ENCODE measurements around the gene KCNQ2.
A peak's percentile ranks its signal among the peaks of the same experiment; 100 is the strongest.

Gene KCNQ2

DNA sequence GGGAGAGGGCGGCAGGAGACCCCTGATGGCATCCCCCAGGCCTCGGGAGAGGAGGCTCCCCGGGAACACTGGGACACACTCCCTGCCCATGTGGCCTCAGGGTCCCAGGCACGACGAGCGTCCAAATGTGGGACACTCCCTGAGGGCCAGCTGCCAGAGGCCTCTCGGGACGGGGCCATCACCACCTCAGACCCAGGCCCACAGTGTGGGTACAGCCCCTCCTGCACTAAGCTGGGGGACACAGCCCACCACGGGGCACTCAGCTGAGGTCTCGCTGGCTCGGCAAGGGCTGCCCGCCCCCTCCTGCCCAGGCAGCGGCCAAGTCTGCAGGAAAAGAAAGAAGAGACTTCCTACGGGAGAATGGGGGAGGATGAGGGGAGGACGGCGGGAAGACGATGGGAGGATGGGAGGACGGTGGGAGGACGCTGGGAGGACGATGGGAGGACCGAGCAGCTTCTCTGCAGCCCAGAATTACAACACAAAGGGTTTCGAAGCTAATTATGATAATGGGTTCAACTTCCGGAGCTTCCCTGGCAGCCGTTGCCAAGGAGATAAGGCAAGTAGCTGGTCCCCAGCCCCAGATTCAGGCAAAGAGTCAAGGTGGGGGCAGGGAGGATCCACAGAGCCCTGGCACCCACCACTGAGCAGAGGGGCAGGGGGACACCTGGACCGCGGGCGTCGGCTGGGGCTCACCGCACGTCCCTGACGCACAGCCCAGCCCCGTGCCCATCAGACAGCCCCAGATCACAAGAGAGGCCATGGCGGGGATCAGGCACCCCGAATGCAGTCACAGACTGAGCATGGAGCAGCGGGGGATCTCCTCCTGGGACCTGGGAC lies 17.5 kb downstream of the KCNQ2 start:
- TF ChIP-seq RAD21 (IDR thresholded peaks at IDR 0.05; ENCODE audit: low read depth) = no peak
- TF ChIP-seq FOXM1 (IDR thresholded peaks at IDR 0.05; ENCODE audit: borderline replicate concordance, low read depth) = no peak
- TF ChIP-seq NFIC (IDR thresholded peaks at IDR 0.05) = no peak
- TF ChIP-seq EGR1 (IDR thresholded peaks at IDR 0.05) = no peak
- TF ChIP-seq TEAD4 (IDR thresholded peaks at IDR 0.05) = no peak
- no peak for TF ChIP-seq YY1 (IDR thresholded peaks at IDR 0.05; ENCODE audit: low read depth)
- TF ChIP-seq EP300 (IDR thresholded peaks at IDR 0.05; ENCODE audit: borderline replicate concordance) = no peak
- no peak for TF ChIP-seq CREB1 (IDR thresholded peaks at IDR 0.05; ENCODE audit: low read depth)

DNA sequence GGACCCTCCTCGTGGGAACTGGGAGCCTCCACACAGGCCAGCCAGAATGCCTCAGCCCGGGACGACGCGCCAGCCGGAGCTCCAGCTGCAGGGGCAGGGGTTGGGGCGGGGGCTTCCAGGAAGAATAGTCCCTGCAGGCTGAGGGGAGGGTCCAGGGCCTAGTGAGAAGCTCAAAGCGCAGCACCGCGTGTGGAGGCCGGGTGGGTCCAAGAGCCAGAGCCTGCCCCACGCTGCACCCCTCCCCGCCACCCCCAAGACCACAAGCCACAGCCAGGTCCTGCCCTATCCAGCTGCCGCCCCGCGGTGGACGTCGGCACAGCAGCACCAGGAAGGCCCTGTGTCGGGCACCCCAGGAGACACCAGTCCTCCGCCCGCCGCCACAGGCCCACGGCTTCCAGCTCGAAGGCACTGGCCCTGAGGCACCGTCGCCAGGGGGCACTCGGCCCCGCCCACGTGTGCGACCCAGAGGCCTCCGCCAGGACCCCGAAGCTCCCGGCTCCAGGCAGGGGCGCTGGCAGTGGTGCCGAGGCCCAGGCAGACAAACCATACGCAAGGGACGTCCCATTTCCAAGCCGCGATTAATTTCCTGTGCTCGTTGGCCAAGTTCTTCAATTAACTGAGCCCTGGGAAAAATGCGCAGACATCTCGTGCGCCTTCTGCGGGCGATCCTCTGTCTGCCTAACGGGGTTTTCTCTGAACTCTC lies 19.5 kb downstream of the KCNQ2 start:
- TF ChIP-seq RAD21 (IDR thresholded peaks at IDR 0.05; ENCODE audit: low read depth) (peak; percentile 12; the same call in 1 of the 2 replicates), TAF1 (IDR thresholded peaks at IDR 0.05; ENCODE audit: low read depth) (no peak)
- TF ChIP-seq, protein P1, sequence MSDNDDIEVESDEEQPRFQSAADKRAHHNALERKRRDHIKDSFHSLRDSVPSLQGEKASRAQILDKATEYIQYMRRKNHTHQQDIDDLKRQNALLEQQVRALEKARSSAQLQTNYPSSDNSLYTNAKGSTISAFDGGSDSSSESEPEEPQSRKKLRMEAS (IDR thresholded peaks at IDR 0.05) = 0 out of 2 replicates have a peak, but pooled peaks have one; percentile 18

DNA sequence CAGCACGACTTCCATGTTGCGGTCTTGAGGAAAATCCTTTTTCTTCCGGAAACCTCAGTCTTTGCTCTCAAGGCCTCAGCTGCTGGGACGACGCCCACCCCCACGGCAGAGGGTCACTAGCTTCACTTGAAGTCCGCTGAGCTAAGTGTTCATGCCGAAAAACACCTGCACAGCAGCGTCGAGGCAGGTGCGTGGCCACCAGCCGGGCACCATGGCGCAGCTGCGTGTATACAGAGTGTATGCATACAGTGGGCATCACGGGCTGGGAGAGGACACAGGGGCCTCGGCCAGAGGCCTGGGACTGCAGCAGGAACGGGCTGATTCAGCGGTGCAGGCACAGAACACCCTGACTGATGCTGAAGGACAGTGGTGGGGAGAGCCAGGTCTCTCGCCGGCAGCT lies 20.1 kb downstream of the KCNQ2 start:
- TF ChIP-seq, protein P2, sequence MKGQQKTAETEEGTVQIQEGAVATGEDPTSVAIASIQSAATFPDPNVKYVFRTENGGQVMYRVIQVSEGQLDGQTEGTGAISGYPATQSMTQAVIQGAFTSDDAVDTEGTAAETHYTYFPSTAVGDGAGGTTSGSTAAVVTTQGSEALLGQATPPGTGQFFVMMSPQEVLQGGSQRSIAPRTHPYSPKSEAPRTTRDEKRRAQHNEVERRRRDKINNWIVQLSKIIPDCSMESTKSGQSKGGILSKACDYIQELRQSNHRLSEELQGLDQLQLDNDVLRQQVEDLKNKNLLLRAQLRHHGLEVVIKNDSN (IDR thresholded peaks at IDR 0.05) = no peak
- no peak for TF ChIP-seq EGR1 (IDR thresholded peaks at IDR 0.05)
- TF ChIP-seq TAF1 (IDR thresholded peaks at IDR 0.05; ENCODE audit: low read depth) = no peak
- TF ChIP-seq TCF12 (IDR thresholded peaks at IDR 0.05; ENCODE audit: low read depth) = no peak
- no peak for TF ChIP-seq CREB1 (IDR thresholded peaks at IDR 0.05; ENCODE audit: low read depth)
- TF ChIP-seq EP300 (IDR thresholded peaks at IDR 0.05; ENCODE audit: borderline replicate concordance) = no peak
- TF ChIP-seq NFIC (IDR thresholded peaks at IDR 0.05) = no peak

DNA sequence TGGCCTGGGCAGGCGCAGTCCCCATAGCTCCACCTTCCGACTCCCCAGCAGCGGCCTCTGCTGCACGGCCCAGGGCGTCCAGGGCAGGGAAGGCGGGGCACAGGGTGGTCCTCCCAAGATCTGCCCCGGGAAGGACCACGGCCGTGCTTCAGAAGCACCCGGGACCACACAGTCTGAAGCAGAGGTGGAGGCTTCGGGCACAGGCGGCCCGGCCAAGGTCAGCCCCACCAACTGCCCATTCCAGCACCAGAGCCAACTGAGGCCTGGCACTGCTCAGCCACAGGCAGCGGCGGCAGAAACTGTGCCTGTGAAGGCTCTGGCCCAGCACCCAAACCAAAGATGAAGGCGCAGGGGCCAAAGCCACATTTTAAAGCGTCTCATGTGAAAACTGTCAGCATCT lies 20.6 kb downstream of the KCNQ2 start:
- TF ChIP-seq FOXM1 (IDR thresholded peaks at IDR 0.05; ENCODE audit: borderline replicate concordance, low read depth) (no peak), TAF1 (IDR thresholded peaks at IDR 0.05; ENCODE audit: low read depth) (no peak), RAD21 (IDR thresholded peaks at IDR 0.05; ENCODE audit: low read depth) (no peak), EGR1 (IDR thresholded peaks at IDR 0.05) (no peak), NFIC (IDR thresholded peaks at IDR 0.05) (no peak), CREB1 (IDR thresholded peaks at IDR 0.05; ENCODE audit: low read depth) (no peak), EP300 (IDR thresholded peaks at IDR 0.05; ENCODE audit: borderline replicate concordance) (no peak), TEAD4 (IDR thresholded peaks at IDR 0.05) (no peak), ZBTB7A (IDR thresholded peaks at IDR 0.05; ENCODE audit: low read depth) (no peak), TCF12 (IDR thresholded peaks at IDR 0.05; ENCODE audit: low read depth) (no peak)
- TF ChIP-seq, protein P3, sequence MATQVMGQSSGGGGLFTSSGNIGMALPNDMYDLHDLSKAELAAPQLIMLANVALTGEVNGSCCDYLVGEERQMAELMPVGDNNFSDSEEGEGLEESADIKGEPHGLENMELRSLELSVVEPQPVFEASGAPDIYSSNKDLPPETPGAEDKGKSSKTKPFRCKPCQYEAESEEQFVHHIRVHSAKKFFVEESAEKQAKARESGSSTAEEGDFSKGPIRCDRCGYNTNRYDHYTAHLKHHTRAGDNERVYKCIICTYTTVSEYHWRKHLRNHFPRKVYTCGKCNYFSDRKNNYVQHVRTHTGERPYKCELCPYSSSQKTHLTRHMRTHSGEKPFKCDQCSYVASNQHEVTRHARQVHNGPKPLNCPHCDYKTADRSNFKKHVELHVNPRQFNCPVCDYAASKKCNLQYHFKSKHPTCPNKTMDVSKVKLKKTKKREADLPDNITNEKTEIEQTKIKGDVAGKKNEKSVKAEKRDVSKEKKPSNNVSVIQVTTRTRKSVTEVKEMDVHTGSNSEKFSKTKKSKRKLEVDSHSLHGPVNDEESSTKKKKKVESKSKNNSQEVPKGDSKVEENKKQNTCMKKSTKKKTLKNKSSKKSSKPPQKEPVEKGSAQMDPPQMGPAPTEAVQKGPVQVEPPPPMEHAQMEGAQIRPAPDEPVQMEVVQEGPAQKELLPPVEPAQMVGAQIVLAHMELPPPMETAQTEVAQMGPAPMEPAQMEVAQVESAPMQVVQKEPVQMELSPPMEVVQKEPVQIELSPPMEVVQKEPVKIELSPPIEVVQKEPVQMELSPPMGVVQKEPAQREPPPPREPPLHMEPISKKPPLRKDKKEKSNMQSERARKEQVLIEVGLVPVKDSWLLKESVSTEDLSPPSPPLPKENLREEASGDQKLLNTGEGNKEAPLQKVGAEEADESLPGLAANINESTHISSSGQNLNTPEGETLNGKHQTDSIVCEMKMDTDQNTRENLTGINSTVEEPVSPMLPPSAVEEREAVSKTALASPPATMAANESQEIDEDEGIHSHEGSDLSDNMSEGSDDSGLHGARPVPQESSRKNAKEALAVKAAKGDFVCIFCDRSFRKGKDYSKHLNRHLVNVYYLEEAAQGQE (IDR thresholded peaks at IDR 0.05; ENCODE audit: low read depth) = no peak
- TF ChIP-seq, protein P2 (IDR thresholded peaks at IDR 0.05) = no peak

DNA sequence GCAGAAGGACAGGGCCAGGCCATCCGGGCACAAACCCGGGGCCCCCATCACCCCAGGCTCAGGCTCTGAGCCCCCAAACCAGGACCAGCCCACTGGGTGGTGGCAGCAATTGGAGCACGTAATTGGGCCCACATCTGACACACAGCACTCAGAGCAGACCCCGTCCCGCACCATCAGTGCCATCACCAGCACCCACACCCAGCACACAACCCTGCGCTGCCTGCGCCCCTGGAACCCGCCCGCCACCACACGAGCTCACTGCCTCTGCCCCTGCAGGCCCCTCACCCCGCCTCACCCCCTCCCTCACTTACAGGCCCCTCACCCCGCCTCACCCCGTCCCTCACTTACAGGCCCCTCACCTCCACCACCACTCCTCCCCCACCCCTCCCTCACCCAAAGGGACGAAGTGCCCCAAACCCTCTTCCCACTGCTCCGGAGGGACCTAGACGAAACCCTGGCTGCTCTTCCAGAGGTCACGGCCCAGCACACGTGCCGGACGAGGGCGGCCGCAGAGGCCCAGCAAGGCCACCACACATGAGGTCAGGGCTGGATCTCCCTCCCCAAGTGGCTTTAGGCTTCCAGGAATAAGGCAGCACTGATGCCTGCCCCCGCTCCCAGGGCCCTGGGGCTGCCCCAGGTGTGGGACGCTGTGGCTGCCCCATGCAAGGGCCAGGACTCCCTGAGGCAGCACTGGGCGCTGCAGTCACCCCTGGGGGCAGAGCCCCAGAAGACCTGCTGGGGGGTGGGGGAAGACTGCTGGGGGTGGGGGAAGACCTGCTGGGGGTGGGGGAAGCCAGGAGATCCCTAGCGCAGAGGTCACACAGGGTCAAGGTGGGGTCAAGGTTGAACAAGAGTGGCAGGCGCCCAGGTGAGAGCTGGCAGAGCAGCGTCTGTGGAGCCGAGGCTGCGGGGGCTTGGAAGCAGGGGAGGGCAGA lies 22.4 kb downstream of the KCNQ2 start:
- TF ChIP-seq NFIC (IDR thresholded peaks at IDR 0.05) (no peak), CEBPB (IDR thresholded peaks at IDR 0.05) (no peak)

DNA sequence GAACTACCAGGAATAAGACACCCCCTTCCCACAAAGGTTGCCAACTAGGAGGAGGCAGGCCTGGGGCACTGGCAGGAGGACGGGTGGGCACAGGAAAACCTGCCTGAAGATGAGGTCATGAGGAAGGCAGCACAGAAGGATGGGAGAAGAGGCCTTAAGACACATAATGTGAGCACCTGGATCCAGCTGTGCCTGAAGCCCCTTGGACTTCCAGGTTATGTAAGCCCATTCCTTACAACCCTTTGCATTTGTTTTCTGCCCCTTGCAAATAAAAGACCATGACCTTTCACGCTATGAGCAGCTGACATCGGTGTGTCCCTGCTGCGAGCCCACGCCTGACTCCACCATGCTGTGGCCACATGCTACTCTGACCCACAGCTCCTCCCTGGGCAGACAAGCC lies 23.4 kb downstream of the KCNQ2 start:
- no peak for TF ChIP-seq YY1 (IDR thresholded peaks at IDR 0.05; ENCODE audit: low read depth)
- no peak for TF ChIP-seq ZBTB7A (IDR thresholded peaks at IDR 0.05; ENCODE audit: low read depth)
- TF ChIP-seq CREB1 (IDR thresholded peaks at IDR 0.05; ENCODE audit: low read depth) = no peak
- TF ChIP-seq, protein P3 (IDR thresholded peaks at IDR 0.05; ENCODE audit: low read depth) = no peak
- no peak for TF ChIP-seq TCF12 (IDR thresholded peaks at IDR 0.05; ENCODE audit: low read depth)
- TF ChIP-seq EGR1 (IDR thresholded peaks at IDR 0.05) = no peak
